H9 (cell line): Measurements from ENCODE around the gene COLQ. TPM values are rescaled to one million over a fixed set of nuclear protein-coding genes. Genes with fewer than 3 reads are reported as not detected.

Experiments used
- DNase-seq: peaks from one replicate; pipeline ENCODE4 v3.0.0-alpha.2; 2017
- H2AFZ ChIP-seq: one replicate; pipeline ENCODE4 v1.6.1; 2013; ENCODE audit warnings: mild to moderate bottlenecking, low read length, control low read depth, moderate library complexity
- H2AK5ac ChIP-seq: 2 replicates; pipeline ENCODE4 v1.6.1; 2013; ENCODE audit warnings: low read length, control low read depth, mixed read lengths; ENCODE audit not compliant: insufficient read length
- H2BK120ac ChIP-seq: one replicate; pipeline ENCODE4 v1.6.1; 2013; ENCODE audit warnings: low read depth, mild to moderate bottlenecking, low read length, control low read depth, inconsistent platforms; ENCODE audit not compliant: poor library complexity, severe bottlenecking
- H2BK12ac ChIP-seq: 2 replicates; pipeline ENCODE4 v1.6.1; 2013; ENCODE audit warnings: low read length, control low read depth, mixed read lengths, low read depth; ENCODE audit not compliant: insufficient read length
- H2BK15ac ChIP-seq: 2 replicates; pipeline ENCODE4 v1.6.1; 2013; ENCODE audit warnings: low read depth, low read length, control low read depth
- H2BK20ac ChIP-seq: one replicate; pipeline ENCODE4 v1.6.1; 2013; ENCODE audit warnings: low read depth, mild to moderate bottlenecking, low read length, control low read depth, inconsistent platforms; ENCODE audit not compliant: poor library complexity, severe bottlenecking
- H2BK5ac ChIP-seq: 2 replicates; pipeline ENCODE4 v1.6.1; 2013; ENCODE audit warnings: low read length, control low read depth, mixed read lengths; ENCODE audit not compliant: insufficient read length
- H3K14ac ChIP-seq: 2 replicates; pipeline ENCODE4 v1.6.1; 2013; ENCODE audit warnings: low read length, control low read depth; ENCODE audit not compliant: insufficient read depth
- H3K18ac ChIP-seq: 2 replicates; pipeline ENCODE4 v1.6.1; 2013; ENCODE audit warnings: low read depth, mild to moderate bottlenecking, mixed read lengths, low read length, control low read depth; ENCODE audit not compliant: insufficient read length
- H3K23ac ChIP-seq: 2 replicates; pipeline ENCODE4 v1.6.1; 2013; ENCODE audit warnings: low read length, control low read depth, mixed read lengths, low read depth; ENCODE audit not compliant: insufficient read length
- H3K23me2 ChIP-seq: 2 replicates; pipeline ENCODE4 v1.6.1; 2013; ENCODE audit warnings: low read depth, mild to moderate bottlenecking, mixed read lengths, low read length, control low read depth; ENCODE audit not compliant: insufficient read length, poor library complexity, severe bottlenecking
- H3K27ac ChIP-seq: 2 replicates; pipeline ENCODE4 v1.5.1; 2013; ENCODE audit warnings: low read length, control low read depth, mixed read lengths, low read depth; ENCODE audit not compliant: insufficient read length
- H3K27me3 ChIP-seq: 2 replicates; pipeline ENCODE4 v1.6.1; 2013; ENCODE audit warnings: low read length, control low read depth, inconsistent platforms; ENCODE audit not compliant: insufficient read depth
- H3K4ac ChIP-seq: 2 replicates; pipeline ENCODE4 v1.6.1; 2013; ENCODE audit warnings: low read depth, mild to moderate bottlenecking, control low read depth, inconsistent platforms, low read length, moderate library complexity
- H3K4me1 ChIP-seq: 2 replicates; pipeline ENCODE4 v1.6.1; 2013; ENCODE audit warnings: low read length, control low read depth, inconsistent platforms; ENCODE audit not compliant: insufficient read depth
- H3K4me2 ChIP-seq: 2 replicates; pipeline ENCODE4 v1.6.1; 2013; ENCODE audit warnings: low read length, control low read depth, mixed read lengths; ENCODE audit not compliant: insufficient read length, insufficient read depth
- H3K56ac ChIP-seq: 2 replicates; pipeline ENCODE4 v1.6.1; 2013; ENCODE audit warnings: low read depth, mild to moderate bottlenecking, mixed read lengths, low read length, control low read depth; ENCODE audit not compliant: insufficient read length
- H3K79me1 ChIP-seq: 2 replicates; pipeline ENCODE4 v1.6.1; 2013; ENCODE audit warnings: low read depth, mild to moderate bottlenecking, moderate library complexity, low read length, control low read depth, inconsistent platforms; ENCODE audit not compliant: insufficient read depth, poor library complexity, severe bottlenecking
- H3K79me2 ChIP-seq: 2 replicates; pipeline ENCODE4 v1.6.1; 2013; ENCODE audit warnings: low read length, control low read depth, inconsistent platforms; ENCODE audit not compliant: insufficient read depth
- H3K9ac ChIP-seq: 2 replicates; pipeline ENCODE4 v1.6.1; 2013; ENCODE audit warnings: low read length, control low read depth, mixed read lengths; ENCODE audit not compliant: insufficient read length; ENCODE audit errors: extremely low read depth
- H3K9me3 ChIP-seq: one replicate; pipeline ENCODE4 v1.6.1; 2013; ENCODE audit warnings: low read depth, low read length, inconsistent platforms; ENCODE audit not compliant: control insufficient read depth
- H3T11ph ChIP-seq: one replicate; pipeline ENCODE4 v1.6.1; 2013; ENCODE audit warnings: mild to moderate bottlenecking, low read length, control low read depth, inconsistent platforms
- H4K20me1 ChIP-seq: one replicate; pipeline ENCODE4 v1.6.1; 2013; ENCODE audit not compliant: control insufficient read depth, insufficient read length, insufficient read depth
- H4K5ac ChIP-seq: 2 replicates; pipeline ENCODE4 v1.6.1; 2013; ENCODE audit warnings: low read depth, mild to moderate bottlenecking, mixed read lengths, low read length, control low read depth; ENCODE audit not compliant: insufficient read length
- H4K8ac ChIP-seq: replicated peaks from 2 replicates; pipeline ENCODE4 v1.6.1; 2013; ENCODE audit warnings: low read length, control low read depth, mixed read lengths, low read depth; ENCODE audit not compliant: insufficient read length
- H4K91ac ChIP-seq: 2 replicates; pipeline ENCODE4 v1.6.1; 2013; ENCODE audit warnings: low read depth, mild to moderate bottlenecking, moderate library complexity, mixed read lengths, low read length, control low read depth; ENCODE audit not compliant: insufficient read length
- H3K27ac Mint-ChIP-seq, 3 experiments: 2 replicates in 2 of 3; 3 replicates in 1 of 3; pipeline ENCODE4 v1.8.0; 2020 to 2021; ENCODE audit warnings: mixed read lengths in 3 of 3, mild to moderate bottlenecking in 1 of 3, moderate library complexity in 1 of 3
- H3K27me3 Mint-ChIP-seq: 2 replicates; pipeline ENCODE4 v1.8.0; 2021; ENCODE audit warnings: low read depth, mild to moderate bottlenecking, moderate library complexity, mixed read lengths
- H3K36me3 Mint-ChIP-seq, 3 experiments: 2 replicates in 2 of 3; 3 replicates in 1 of 3; pipeline ENCODE4 v1.8.0; 2020 to 2021; ENCODE audit warnings: low read depth in 3 of 3, mixed read lengths in 3 of 3; ENCODE audit not compliant: insufficient read depth in 1 of 3
- H3K4me1 Mint-ChIP-seq, 2 experiments: 2 replicates each; pipeline ENCODE4 v1.8.0; 2020; ENCODE audit warnings: mixed read lengths in 2 of 2
- H3K4me3 Mint-ChIP-seq, 2 experiments: 2 replicates in 1 of 2; 3 replicates in 1 of 2; pipeline ENCODE4 v1.8.0; 2020 to 2021; ENCODE audit warnings: mild to moderate bottlenecking in 2 of 2, mixed read lengths in 2 of 2, moderate library complexity in 1 of 2
- H3K9me3 Mint-ChIP-seq, 2 experiments: 2 replicates in 1 of 2; 3 replicates in 1 of 2; pipeline ENCODE4 v1.8.0; 2020; ENCODE audit warnings: mild to moderate bottlenecking in 2 of 2, mixed read lengths in 2 of 2, moderate library complexity in 1 of 2
- total RNA-seq: library from RNA; stranded (reverse); gene quantifications from 2 replicates; pipeline ENCODE4 v1.2.1, GENCODE V29; 2021
- TF ChIP-seq, protein P1 (sequence below): fragments of 200-600 bp; sonication (generic); conservative IDR thresholded peaks from 3 replicates; pipeline ENCODE4 v1.8.0; 2021; ENCODE audit warnings: antibody characterized with exemption, mild to moderate bottlenecking

COLQ gene
- total RNA-seq, 1 experiment from 2014 or later = 0.61 TPM

DNA sequence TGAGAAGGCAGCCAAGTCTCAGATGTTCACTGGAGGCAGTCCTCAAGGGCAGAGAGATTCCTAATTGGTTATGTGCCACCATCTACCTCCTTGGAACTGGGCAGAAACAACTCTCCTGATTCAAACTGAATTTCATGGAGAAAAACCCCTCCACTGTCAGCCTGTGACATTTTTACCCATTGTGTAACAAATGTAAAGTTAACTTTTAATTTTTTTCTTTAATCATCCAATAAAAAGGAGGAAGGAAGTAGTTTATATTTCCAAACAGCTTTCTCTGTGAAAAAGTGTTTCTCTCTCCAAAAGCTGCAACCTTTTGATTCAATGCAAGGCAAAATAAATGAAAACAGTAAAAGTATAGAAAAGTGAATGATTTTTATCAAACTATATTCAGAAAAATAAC lies 510 bp upstream of the COLQ start:
- Histone ChIP-seq H3T11ph (no peak overlapping the region), H3K79me2 (no peaks in the 10 kb centered on the region), H3K79me1 (no peaks in the 10 kb centered on the region), H2BK20ac (no peak overlapping the region), H2AFZ (no peak overlapping the region), H2BK5ac (no peak overlapping the region), H3K23ac (no peak overlapping the region), H2BK15ac (no peak overlapping the region), H2BK12ac (no peak overlapping the region), H3K9me3 (no peaks in the 10 kb centered on the region), H3K27me3 (peaks cover 2% of the 10 kb centered on the region; the same call in 1 of the 2 replicates), H3K4me1 (peaks cover 8% of the 10 kb centered on the region; the same call in 1 of the 2 replicates), H3K56ac (no peak overlapping the region), H4K8ac (no peak overlapping the region), H3K4ac (no peak overlapping the region), H3K18ac (no peak overlapping the region), H3K23me2 (no peaks in the 10 kb centered on the region), H4K91ac (no peak overlapping the region), H3K27ac (no peak overlapping the region), H2BK120ac (no peak overlapping the region), H3K9ac (no peak overlapping the region), H3K4me2 (peak overlapping the region; percentile 71), H3K14ac (no peak overlapping the region), H2AK5ac (no peak overlapping the region), H4K20me1 (no peaks in the 10 kb centered on the region), H4K5ac (no peak overlapping the region)
- H3K36me3 Mint-ChIP-seq = no peaks in the 10 kb centered on the region
- no peaks in the 10 kb centered on the region for H3K9me3 Mint-ChIP-seq
- no peak overlapping the region for H3K27ac Mint-ChIP-seq
- peaks cover 45% of the 10 kb centered on the region for H3K27me3 Mint-ChIP-seq
- H3K4me3 Mint-ChIP-seq = no peak overlapping the region
- TF ChIP-seq, protein P1, sequence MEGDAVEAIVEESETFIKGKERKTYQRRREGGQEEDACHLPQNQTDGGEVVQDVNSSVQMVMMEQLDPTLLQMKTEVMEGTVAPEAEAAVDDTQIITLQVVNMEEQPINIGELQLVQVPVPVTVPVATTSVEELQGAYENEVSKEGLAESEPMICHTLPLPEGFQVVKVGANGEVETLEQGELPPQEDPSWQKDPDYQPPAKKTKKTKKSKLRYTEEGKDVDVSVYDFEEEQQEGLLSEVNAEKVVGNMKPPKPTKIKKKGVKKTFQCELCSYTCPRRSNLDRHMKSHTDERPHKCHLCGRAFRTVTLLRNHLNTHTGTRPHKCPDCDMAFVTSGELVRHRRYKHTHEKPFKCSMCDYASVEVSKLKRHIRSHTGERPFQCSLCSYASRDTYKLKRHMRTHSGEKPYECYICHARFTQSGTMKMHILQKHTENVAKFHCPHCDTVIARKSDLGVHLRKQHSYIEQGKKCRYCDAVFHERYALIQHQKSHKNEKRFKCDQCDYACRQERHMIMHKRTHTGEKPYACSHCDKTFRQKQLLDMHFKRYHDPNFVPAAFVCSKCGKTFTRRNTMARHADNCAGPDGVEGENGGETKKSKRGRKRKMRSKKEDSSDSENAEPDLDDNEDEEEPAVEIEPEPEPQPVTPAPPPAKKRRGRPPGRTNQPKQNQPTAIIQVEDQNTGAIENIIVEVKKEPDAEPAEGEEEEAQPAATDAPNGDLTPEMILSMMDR = no peak
- no peak for DNase-seq
- H3K4me1 Mint-ChIP-seq = peaks cover 27 to 36% of the 10 kb centered on the region in 2 experiments
